ENCODE data around the gene SLC6A8.

SLC6A8 gene

GRCh38 chrX:153640736-153641575 lies 46.8 kb upstream of the SLC6A8 start:
- Histone ChIP-seq H4K8ac (ENCODE audit: low read depth, low read length) (no peak overlapping the region), H3K9ac (ENCODE audit: low read length) (no peak overlapping the region), H3K79me2 (ENCODE audit: control insufficient read depth, insufficient read depth, low read length) (no peaks in the 10 kb centered on the region), H3K56ac (ENCODE audit: low read length) (no peak overlapping the region), H4K5ac (ENCODE audit: low read length) (no peak overlapping the region), H3K4me2 (ENCODE audit: low read length) (no peak overlapping the region), H2BK5ac (ENCODE audit: low read length) (no peak overlapping the region), H3K4me1 (ENCODE audit: control insufficient read depth, low read depth, low read length) (no peaks in the 10 kb centered on the region), H3K36me3 (ENCODE audit: control insufficient read depth, insufficient read depth, low read length) (no peaks in the 10 kb centered on the region), H3K4me3 (ENCODE audit: low read length) (no peak overlapping the region), H3K27ac (ENCODE audit: low read depth, low read length) (no peak overlapping the region), H2BK15ac (replicated peaks; ENCODE audit: low read depth) (no peak overlapping the region), H3K18ac (ENCODE audit: low read length) (no peak overlapping the region), H3K27me3 (ENCODE audit: insufficient read depth, low read length, poor library complexity) (peaks cover 13% of the 10 kb centered on the region), H3K4ac (ENCODE audit: low read depth, low read length) (no peak overlapping the region), H2BK120ac (ENCODE audit: low read depth, low read length) (no peak overlapping the region), H3K79me1 (ENCODE audit: low read length) (no peaks in the 10 kb centered on the region), H3K23ac (ENCODE audit: low read length) (no peak overlapping the region), H2AK5ac (ENCODE audit: low read length) (no peak overlapping the region)
- peak; percentile 29 for DNase-seq
- no CpG with 5 or more reads among the region's 26 CpGs for WGBS (ENCODE audit: extremely low coverage, insufficient coverage, low lambda C conversion rate)

- H4K5ac ChIP-seq (ENCODE audit: low read length), result no peak overlapping the region
- no peak overlapping the region for H3K4me3 ChIP-seq (ENCODE audit: low read length)
- no peak overlapping the region for H3K27ac ChIP-seq (ENCODE audit: low read depth, low read length)
- H2BK5ac ChIP-seq (ENCODE audit: low read length), result no peak overlapping the region
- no peak overlapping the region for H3K4ac ChIP-seq (ENCODE audit: low read depth, low read length)
- no peaks in the 10 kb centered on the region for H3K4me1 ChIP-seq (ENCODE audit: control insufficient read depth, low read depth, low read length)
- WGBS (ENCODE audit: extremely low coverage, insufficient coverage, low lambda C conversion rate), result no CpG with 5 or more reads among the region's 8 CpGs
- no peak overlapping the region for H3K9ac ChIP-seq (ENCODE audit: low read length)
- H3K79me1 ChIP-seq (ENCODE audit: low read length), result no peaks in the 10 kb centered on the region
- no peak overlapping the region for H2AK5ac ChIP-seq (ENCODE audit: low read length)
- H3K23ac ChIP-seq (ENCODE audit: low read length), result no peak overlapping the region
- H3K36me3 ChIP-seq (ENCODE audit: control insufficient read depth, insufficient read depth, low read length), result no peaks in the 10 kb centered on the region
- H3K27me3 ChIP-seq (ENCODE audit: insufficient read depth, low read length, poor library complexity), result peaks cover 15% of the 10 kb centered on the region
- H3K79me2 ChIP-seq (ENCODE audit: control insufficient read depth, insufficient read depth, low read length), result no peaks in the 10 kb centered on the region
- H2BK120ac ChIP-seq (ENCODE audit: low read depth, low read length), result no peak overlapping the region
- H4K8ac ChIP-seq (ENCODE audit: low read depth, low read length), result no peak overlapping the region
- DNase-seq, result peak; percentile 29
- no peak overlapping the region for H3K56ac ChIP-seq (ENCODE audit: low read length)
- H2BK15ac ChIP-seq (replicated peaks; ENCODE audit: low read depth), result no peak overlapping the region
- H3K18ac ChIP-seq (ENCODE audit: low read length), result no peak overlapping the region
- H3K4me2 ChIP-seq (ENCODE audit: low read length), result no peak overlapping the region
These were observed 46.1 kb upstream of the SLC6A8 start for GRCh38 chrX:153641627-153642026.

GRCh38 chrX:153642051-153642654 lies 45.6 kb upstream of the SLC6A8 start:
- H3K4me2 ChIP-seq (ENCODE audit: low read length), result no peak overlapping the region
- no peak overlapping the region for H3K56ac ChIP-seq (ENCODE audit: low read length)
- no peak overlapping the region for H2BK120ac ChIP-seq (ENCODE audit: low read depth, low read length)
- H3K27me3 ChIP-seq (ENCODE audit: insufficient read depth, low read length, poor library complexity), result peaks cover 15% of the 10 kb centered on the region
- H3K79me2 ChIP-seq (ENCODE audit: control insufficient read depth, insufficient read depth, low read length), result no peaks in the 10 kb centered on the region
- H3K4me1 ChIP-seq (ENCODE audit: control insufficient read depth, low read depth, low read length), result no peaks in the 10 kb centered on the region
- H3K18ac ChIP-seq (ENCODE audit: low read length), result no peak overlapping the region
- no peak overlapping the region for H3K9ac ChIP-seq (ENCODE audit: low read length)
- H3K23ac ChIP-seq (ENCODE audit: low read length), result no peak overlapping the region
- no peak overlapping the region for H3K27ac ChIP-seq (ENCODE audit: low read depth, low read length)
- H2BK15ac ChIP-seq (replicated peaks; ENCODE audit: low read depth), result no peak overlapping the region
- no peak overlapping the region for H4K5ac ChIP-seq (ENCODE audit: low read length)
- DNase-seq, result no peak
- H3K4me3 ChIP-seq (ENCODE audit: low read length), result no peak overlapping the region
- no peaks in the 10 kb centered on the region for H3K36me3 ChIP-seq (ENCODE audit: control insufficient read depth, insufficient read depth, low read length)
- H4K8ac ChIP-seq (ENCODE audit: low read depth, low read length), result no peak overlapping the region
- no peaks in the 10 kb centered on the region for H3K79me1 ChIP-seq (ENCODE audit: low read length)
- WGBS (ENCODE audit: extremely low coverage, insufficient coverage, low lambda C conversion rate), result no CpG with 5 or more reads among the region's 62 CpGs
- H2BK5ac ChIP-seq (ENCODE audit: low read length), result no peak overlapping the region
- no peak overlapping the region for H2AK5ac ChIP-seq (ENCODE audit: low read length)
- H3K4ac ChIP-seq (ENCODE audit: low read depth, low read length), result no peak overlapping the region

GRCh38 chrX:153642655-153643430 lies 44.9 kb upstream of the SLC6A8 start:
- no peak overlapping the region for H3K4me3 ChIP-seq (ENCODE audit: low read length)
- no peak overlapping the region for H3K9ac ChIP-seq (ENCODE audit: low read length)
- no peak overlapping the region for H4K8ac ChIP-seq (ENCODE audit: low read depth, low read length)
- H2AK5ac ChIP-seq (ENCODE audit: low read length), result no peak overlapping the region
- H3K23ac ChIP-seq (ENCODE audit: low read length), result no peak overlapping the region
- H3K27me3 ChIP-seq (ENCODE audit: insufficient read depth, low read length, poor library complexity), result peaks cover 20% of the 10 kb centered on the region
- H3K56ac ChIP-seq (ENCODE audit: low read length), result no peak overlapping the region
- no peak overlapping the region for H3K27ac ChIP-seq (ENCODE audit: low read depth, low read length)
- no peaks in the 10 kb centered on the region for H3K36me3 ChIP-seq (ENCODE audit: control insufficient read depth, insufficient read depth, low read length)
- H4K5ac ChIP-seq (ENCODE audit: low read length), result no peak overlapping the region
- no CpG with 5 or more reads among the region's 48 CpGs for WGBS (ENCODE audit: extremely low coverage, insufficient coverage, low lambda C conversion rate)
- no peaks in the 10 kb centered on the region for H3K79me1 ChIP-seq (ENCODE audit: low read length)
- H3K4ac ChIP-seq (ENCODE audit: low read depth, low read length), result no peak overlapping the region
- no peak overlapping the region for H2BK5ac ChIP-seq (ENCODE audit: low read length)
- H3K4me1 ChIP-seq (ENCODE audit: control insufficient read depth, low read depth, low read length), result no peaks in the 10 kb centered on the region
- no peak overlapping the region for H2BK15ac ChIP-seq (replicated peaks; ENCODE audit: low read depth)
- no peaks in the 10 kb centered on the region for H3K79me2 ChIP-seq (ENCODE audit: control insufficient read depth, insufficient read depth, low read length)
- DNase-seq, result no peak
- H3K4me2 ChIP-seq (ENCODE audit: low read length), result no peak overlapping the region
- H2BK120ac ChIP-seq (ENCODE audit: low read depth, low read length), result no peak overlapping the region
- no peak overlapping the region for H3K18ac ChIP-seq (ENCODE audit: low read length)

GRCh38 chrX:153643431-153644351 lies 44.0 kb upstream of the SLC6A8 start:
- no peak overlapping the region for H3K56ac ChIP-seq (ENCODE audit: low read length)
- H2BK15ac ChIP-seq (replicated peaks; ENCODE audit: low read depth), result no peak overlapping the region
- no peak overlapping the region for H2BK5ac ChIP-seq (ENCODE audit: low read length)
- H4K8ac ChIP-seq (ENCODE audit: low read depth, low read length), result no peak overlapping the region
- H3K27ac ChIP-seq (ENCODE audit: low read depth, low read length), result no peak overlapping the region
- H3K79me1 ChIP-seq (ENCODE audit: low read length), result no peaks in the 10 kb centered on the region
- no peak for DNase-seq
- no peaks in the 10 kb centered on the region for H3K4me1 ChIP-seq (ENCODE audit: control insufficient read depth, low read depth, low read length)
- H3K79me2 ChIP-seq (ENCODE audit: control insufficient read depth, insufficient read depth, low read length), result no peaks in the 10 kb centered on the region
- no peak overlapping the region for H3K4ac ChIP-seq (ENCODE audit: low read depth, low read length)
- no peak overlapping the region for H3K9ac ChIP-seq (ENCODE audit: low read length)
- peaks cover 27% of the 10 kb centered on the region for H3K27me3 ChIP-seq (ENCODE audit: insufficient read depth, low read length, poor library complexity)
- no peak overlapping the region for H3K4me2 ChIP-seq (ENCODE audit: low read length)
- H3K36me3 ChIP-seq (ENCODE audit: control insufficient read depth, insufficient read depth, low read length), result no peaks in the 10 kb centered on the region
- no peak overlapping the region for H3K23ac ChIP-seq (ENCODE audit: low read length)
- no peak overlapping the region for H2BK120ac ChIP-seq (ENCODE audit: low read depth, low read length)
- WGBS (ENCODE audit: extremely low coverage, insufficient coverage, low lambda C conversion rate), result no CpG with 5 or more reads among the region's 84 CpGs
- H3K18ac ChIP-seq (ENCODE audit: low read length), result no peak overlapping the region
- H3K4me3 ChIP-seq (ENCODE audit: low read length), result no peak overlapping the region
- no peak overlapping the region for H2AK5ac ChIP-seq (ENCODE audit: low read length)
- no peak overlapping the region for H4K5ac ChIP-seq (ENCODE audit: low read length)
